Iris pigment epithelial cell (primary cell): Measurements from ENCODE around the gene CHMP2B.
A peak's percentile ranks its signal among the peaks of the same experiment; 100 is the strongest.

Experiments
- DNase-seq: peaks from one replicate; pipeline ENCODE4 v3.0.0-alpha.2; 2011; ENCODE audit warnings: low read depth

Gene CHMP2B, protein sequence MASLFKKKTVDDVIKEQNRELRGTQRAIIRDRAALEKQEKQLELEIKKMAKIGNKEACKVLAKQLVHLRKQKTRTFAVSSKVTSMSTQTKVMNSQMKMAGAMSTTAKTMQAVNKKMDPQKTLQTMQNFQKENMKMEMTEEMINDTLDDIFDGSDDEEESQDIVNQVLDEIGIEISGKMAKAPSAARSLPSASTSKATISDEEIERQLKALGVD

GRCh38 chr3:87227104-87227834 lies at the start of gene CHMP2B:
Gene CHMP2B, plus strand, starts transcription at chr3:87227309. Its CDS starts 214 bp downstream, at chr3:87227523.
- peak; percentile 90 for DNase-seq

DNA sequence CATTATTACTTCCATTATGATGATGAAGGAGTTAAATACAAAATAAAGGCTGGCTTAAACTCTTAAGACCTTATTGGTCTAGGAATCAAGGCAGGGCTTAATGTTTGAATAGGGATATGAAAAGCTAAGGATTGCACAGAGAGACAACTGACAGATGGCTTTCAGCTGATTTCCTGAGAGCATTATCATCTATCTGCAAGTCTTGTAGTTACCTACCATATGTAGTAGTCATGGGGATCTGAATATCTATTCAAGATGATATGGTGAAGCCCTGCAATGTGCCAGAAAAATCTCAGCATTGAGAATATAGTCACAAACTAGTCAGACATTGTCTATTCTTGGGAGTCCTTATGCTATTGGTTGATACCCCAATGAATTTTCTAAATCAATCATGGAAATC lies 47.5 kb upstream of the CHMP2B start:
- DNase-seq: no peak

- DNase-seq: no peak
These were observed 45.6 kb upstream of the CHMP2B start for GRCh38 chr3:87181551-87181950.

- DNase-seq: no peak
These were observed 45.1 kb upstream of the CHMP2B start for GRCh38 chr3:87182023-87182422.

GRCh38 chr3:87186608-87187159 lies 40.4 kb upstream of the CHMP2B start:
- DNase-seq: no peak

DNA sequence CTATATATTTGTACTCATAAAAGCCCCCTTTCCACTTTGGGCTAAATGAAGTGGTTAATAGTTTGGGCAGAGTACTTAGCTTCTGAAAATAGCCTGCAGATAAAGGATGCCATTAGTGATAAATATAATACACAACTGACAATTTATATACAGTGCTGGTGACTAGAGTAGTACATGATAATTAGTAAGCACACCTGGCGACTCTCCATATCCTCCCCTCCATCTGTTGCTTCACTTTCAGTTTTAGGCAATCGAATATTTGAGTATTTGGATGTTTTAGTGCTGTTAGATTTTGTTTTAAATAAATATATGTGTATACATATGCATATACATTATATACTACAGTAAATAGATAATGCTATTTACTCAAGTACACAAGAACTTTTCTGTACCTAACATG lies 35.9 kb upstream of the CHMP2B start:
- no peak for DNase-seq

DNA sequence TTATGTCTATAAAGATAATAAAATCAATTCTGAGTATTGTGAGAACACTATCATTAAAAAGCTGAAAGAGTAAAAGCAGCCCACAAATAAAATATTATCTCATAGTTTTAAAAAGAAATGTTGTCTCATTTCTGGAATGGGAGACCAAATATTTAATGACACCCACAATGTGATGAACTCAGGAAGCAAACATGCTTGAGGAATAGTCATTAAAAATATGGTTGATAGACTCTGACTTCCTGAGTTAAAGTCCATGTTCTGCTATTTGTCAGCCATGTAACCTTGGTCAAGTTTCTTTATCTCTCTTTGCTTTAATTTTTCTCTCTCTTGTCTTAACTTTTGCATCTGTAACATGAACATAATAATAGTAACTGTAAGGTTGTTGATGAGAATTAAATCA lies 35.5 kb upstream of the CHMP2B start:
- no peak for DNase-seq

DNA sequence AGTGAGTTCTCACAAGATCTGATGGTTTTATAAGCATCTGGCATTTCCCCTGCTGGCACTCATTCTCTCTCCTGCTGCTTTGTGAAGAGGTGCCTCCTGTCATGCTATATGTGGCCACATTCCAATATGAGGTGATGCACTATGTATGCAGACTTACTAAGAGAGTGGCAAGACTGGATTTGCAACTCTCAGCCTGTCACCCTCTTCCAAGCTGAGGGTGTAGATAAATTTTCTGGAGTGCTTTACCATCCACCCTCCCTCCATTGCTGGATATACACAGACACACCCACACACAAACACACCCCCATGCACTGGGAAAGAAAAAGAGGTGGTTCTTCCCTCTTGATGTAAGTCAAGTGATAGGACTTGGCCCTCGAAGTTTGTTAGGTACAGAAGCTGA lies 30.2 kb upstream of the CHMP2B start:
- no peak for DNase-seq

DNA sequence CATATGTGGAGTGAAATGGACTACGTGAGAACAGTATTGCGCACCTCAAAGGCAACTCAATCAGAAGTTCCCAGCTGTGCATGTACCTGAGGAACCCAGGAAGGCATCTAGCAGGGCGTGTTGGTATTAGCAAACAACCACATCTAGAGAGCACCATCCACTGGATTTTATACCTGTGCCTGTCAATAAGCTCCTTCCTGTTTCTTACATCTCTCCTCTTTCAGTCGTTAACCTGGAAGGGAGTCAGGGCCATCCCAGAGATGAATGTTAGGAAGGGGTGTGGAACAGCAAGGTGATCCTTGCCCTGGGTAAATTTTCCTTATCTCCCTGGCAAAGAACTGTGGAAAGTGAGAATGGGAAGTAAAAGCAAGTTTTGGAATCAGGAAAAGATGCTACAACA lies 29.6 kb upstream of the CHMP2B start:
- DNase-seq: no peak

GRCh38 chr3:87198774-87199173 lies 28.3 kb upstream of the CHMP2B start:
- no peak for DNase-seq

DNA sequence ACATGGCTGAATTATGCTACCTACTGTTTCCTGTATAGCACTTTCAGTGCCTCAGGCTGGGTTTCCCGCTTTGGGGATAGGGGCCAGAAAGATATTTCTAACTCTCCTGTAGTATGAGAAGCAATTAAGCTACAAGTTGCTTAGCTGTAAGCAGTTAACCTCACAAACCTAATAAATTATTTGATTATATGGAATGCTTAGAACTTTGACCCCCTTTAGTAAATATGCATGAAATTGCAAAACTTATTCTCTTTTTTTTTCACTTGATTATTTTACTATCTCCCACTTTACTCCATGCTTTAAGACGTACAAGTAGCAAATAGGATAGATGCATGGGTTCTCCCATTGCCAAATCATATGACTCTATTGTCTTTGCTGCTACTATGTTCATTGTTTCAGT lies 27.5 kb upstream of the CHMP2B start:
- no peak for DNase-seq

DNA sequence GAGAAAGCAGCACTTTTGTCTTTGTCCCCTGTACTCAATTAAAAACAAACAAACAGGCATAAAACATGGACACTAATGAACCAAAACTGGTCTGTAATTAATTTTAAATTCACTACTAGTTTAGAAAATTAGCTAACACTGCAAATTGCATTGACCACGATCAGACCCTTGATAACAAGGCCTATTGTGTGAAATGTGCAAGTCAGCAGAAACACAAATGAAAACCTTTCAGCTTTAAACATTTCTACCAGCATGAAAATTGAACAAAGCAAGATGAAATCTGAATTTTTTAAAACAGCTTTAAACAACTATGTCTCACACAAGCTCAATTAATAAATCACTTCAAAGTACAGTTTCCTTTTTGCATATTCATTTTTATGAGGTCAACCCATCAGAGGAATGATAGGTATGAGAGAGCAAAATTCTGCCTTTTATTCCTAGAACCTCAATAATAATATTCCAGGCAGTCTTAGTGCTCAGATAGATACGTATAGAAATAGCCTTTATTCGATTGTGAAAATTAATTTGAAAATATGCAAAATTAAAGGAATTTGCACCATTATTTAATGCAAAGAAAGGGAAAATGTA lies 27.0 kb upstream of the CHMP2B start:
- no peak for DNase-seq

GRCh38 chr3:87201727-87202126 lies 25.4 kb upstream of the CHMP2B start:
- no peak for DNase-seq

DNA sequence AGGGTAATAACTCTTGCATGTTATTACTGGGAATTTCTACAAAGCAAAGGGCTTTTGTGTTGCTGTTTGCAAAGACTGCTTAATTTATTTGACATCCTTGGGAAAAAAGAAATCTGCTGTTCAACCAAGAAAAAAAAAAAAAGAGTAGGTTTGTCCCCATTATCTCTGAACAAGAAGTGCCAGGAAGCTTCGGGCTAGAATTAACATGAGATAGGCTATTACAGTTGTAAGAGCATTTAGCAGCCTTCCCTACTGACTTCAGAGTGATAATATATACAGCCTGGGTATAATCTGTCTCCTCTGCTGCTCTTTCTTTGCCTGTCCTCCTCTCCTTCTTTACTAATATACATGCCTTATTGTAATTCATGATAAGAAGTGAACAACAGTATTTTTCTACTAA lies 23.3 kb upstream of the CHMP2B start:
- no peak for DNase-seq

DNA sequence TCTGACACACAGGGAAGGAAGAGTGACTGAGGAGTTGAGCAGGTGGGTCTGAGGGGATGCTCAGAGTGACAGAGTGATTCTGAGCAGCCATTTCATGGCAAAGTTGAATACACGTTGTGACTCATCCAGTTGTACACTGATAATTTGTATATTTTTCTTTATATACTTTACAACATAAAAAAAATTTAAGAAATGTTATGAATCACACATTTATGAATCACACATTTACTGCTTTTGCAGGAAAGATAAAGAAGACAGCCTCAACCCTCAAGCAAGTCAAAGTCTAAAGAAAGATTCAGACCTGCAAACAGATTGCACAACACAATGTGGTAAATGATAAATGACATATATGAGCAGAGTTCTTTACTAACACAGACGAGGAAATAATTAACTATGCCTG lies 21.0 kb upstream of the CHMP2B start:
- peak; percentile 90 for DNase-seq

GRCh38 chr3:87206635-87207034 lies 20.5 kb upstream of the CHMP2B start:
- DNase-seq: no peak

GRCh38 chr3:87207460-87207859 lies 19.6 kb upstream of the CHMP2B start:
- peak; percentile 21 for DNase-seq

DNA sequence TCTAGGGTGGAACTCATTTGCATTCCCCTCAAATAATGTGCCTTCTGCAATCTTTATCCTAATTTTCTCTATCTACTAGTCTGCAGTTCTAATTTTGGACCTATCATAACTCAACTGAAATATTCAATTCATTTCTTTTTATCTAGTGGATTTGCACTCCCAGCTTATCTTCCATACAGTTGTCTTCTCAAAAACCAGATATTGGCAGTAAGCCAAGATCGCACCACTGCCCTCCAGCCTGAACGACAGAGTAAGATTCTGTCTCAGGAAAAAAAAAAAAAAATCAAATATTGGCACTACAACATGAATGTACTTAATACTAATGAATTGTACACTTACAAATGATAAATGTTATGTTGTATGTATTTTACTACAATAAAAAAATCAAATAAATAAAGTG lies 18.0 kb upstream of the CHMP2B start:
- DNase-seq: no peak

DNA sequence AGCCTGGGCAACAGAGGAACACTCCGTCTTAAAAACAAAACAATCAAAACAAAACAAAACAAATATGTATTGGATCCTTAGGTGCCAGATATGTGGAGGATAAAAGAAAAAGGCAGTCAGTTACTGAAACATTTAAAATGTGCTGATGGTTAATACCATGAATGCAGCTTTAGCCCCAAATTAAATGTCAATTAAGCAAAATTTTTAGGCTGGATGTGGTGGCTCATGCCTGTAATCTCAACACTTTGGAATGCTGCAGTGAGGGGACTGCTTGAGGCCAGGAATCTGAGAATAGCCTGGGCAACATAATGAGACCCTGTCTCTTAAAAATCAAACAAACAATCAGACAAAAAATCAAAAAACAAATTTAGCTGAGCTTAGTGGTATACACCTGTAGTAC lies 8.5 kb upstream of the CHMP2B start:
- no peak for DNase-seq

- DNase-seq: peak; percentile 36
These were observed 7.5 kb upstream of the CHMP2B start for GRCh38 chr3:87219611-87220010.

- no peak for DNase-seq
These were observed 1.4 kb upstream of the CHMP2B start for GRCh38 chr3:87225659-87226058.

DNA sequence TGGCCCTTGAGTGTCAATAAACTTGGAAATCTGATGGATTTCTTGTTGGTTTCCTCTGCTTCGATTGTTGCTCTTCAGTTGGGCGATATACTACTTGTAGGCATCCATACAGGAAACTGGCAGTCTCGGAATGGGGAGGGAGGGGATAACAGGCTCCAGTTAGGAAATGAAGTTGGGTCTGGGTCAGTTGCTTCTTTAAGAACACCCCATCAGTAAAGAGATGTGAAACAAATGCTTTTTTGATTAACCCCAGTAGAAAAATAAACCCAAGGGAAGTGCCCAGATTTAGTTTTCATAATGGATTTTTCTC lies 681 bp downstream of the CHMP2B start:
- DNase-seq: no peak

- no peak for DNase-seq
These were observed 1.2 kb downstream of the CHMP2B start for GRCh38 chr3:87228316-87228715.

DNA sequence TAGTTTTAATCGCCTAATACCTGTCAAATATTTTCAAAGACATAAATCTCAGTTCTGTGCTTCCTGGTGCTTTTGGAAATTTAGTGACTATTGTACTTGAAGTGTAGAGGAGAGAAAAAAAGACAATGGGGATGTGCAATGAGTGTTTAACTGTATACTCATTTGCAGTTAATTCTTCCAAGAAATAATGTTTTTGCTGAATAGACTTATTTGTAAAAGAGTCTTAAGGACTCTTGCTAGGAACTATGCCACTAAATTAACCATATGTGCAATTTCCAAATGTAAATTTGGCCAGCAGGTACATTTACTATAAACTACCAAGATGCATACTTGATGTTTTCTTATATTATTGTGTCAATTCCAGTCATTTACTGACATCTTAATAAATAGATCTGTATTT lies 2.0 kb downstream of the CHMP2B start:
- no peak for DNase-seq
